Measurements from ENCODE around the gene TRABD2B.

Gene TRABD2B

GRCh38 chr1:47835409-47835808 is 161.8 kb downstream of the TRABD2B start:
- no peak for TF ChIP-seq TAF1 (IDR thresholded peaks at IDR 0.05; ENCODE audit: borderline replicate concordance, insufficient read depth, low read length)
- TF ChIP-seq POLR2AphosphoS5 (IDR thresholded peaks at IDR 0.05; ENCODE audit: low read depth, low read length): no peak
- TF ChIP-seq SIN3A (IDR thresholded peaks at IDR 0.05; ENCODE audit: borderline replicate concordance, insufficient read depth, low read length): no peak
- TF ChIP-seq FOXP2 (optimal IDR thresholded peaks at IDR 0.05; ENCODE audit: borderline replicate concordance, extremely low read depth, extremely low read length, insufficient read depth): no peak
- TF ChIP-seq REST (IDR thresholded peaks at IDR 0.05; ENCODE audit: insufficient read depth in 1 of 2, low read depth in 2 of 2, low read length in 2 of 2): no peak

GRCh38 chr1:47834326-47834725 is 162.9 kb downstream of the TRABD2B start:
- TF ChIP-seq SIN3A (IDR thresholded peaks at IDR 0.05; ENCODE audit: borderline replicate concordance, insufficient read depth, low read length) (no peak), REST (IDR thresholded peaks at IDR 0.05; ENCODE audit: insufficient read depth in 1 of 2, low read depth in 2 of 2, low read length in 2 of 2) (no peak), FOXP2 (optimal IDR thresholded peaks at IDR 0.05; ENCODE audit: borderline replicate concordance, extremely low read depth, extremely low read length, insufficient read depth) (no peak), POLR2AphosphoS5 (IDR thresholded peaks at IDR 0.05; ENCODE audit: low read depth, low read length) (no peak), TAF1 (IDR thresholded peaks at IDR 0.05; ENCODE audit: borderline replicate concordance, insufficient read depth, low read length) (no peak)

- TF ChIP-seq SIN3A (IDR thresholded peaks at IDR 0.05; ENCODE audit: borderline replicate concordance, insufficient read depth, low read length) (no peak), FOXP2 (optimal IDR thresholded peaks at IDR 0.05; ENCODE audit: borderline replicate concordance, extremely low read depth, extremely low read length, insufficient read depth) (no peak), TAF1 (IDR thresholded peaks at IDR 0.05; ENCODE audit: borderline replicate concordance, insufficient read depth, low read length) (no peak), REST (IDR thresholded peaks at IDR 0.05; ENCODE audit: insufficient read depth in 1 of 2, low read depth in 2 of 2, low read length in 2 of 2) (no peak), POLR2AphosphoS5 (IDR thresholded peaks at IDR 0.05; ENCODE audit: low read depth, low read length) (no peak)
Measured at GRCh38 chr1:47830641-47831333, 166.4 kb downstream of the TRABD2B start.

GRCh38 chr1:47830021-47830420 is 167.2 kb downstream of the TRABD2B start:
- TF ChIP-seq TAF1 (IDR thresholded peaks at IDR 0.05; ENCODE audit: borderline replicate concordance, insufficient read depth, low read length) (no peak), REST (IDR thresholded peaks at IDR 0.05; ENCODE audit: insufficient read depth in 1 of 2, low read depth in 2 of 2, low read length in 2 of 2) (no peak), FOXP2 (optimal IDR thresholded peaks at IDR 0.05; ENCODE audit: borderline replicate concordance, extremely low read depth, extremely low read length, insufficient read depth) (no peak)

All from PFSK-1 (cell line).